AG04450 (cell line): Measurements from ENCODE around the gene PCDHB1. TPM values are rescaled to one million over a fixed set of nuclear protein-coding genes. Genes with fewer than 3 reads are reported as not detected.
"Not testable (repeated sequence)": the region's sequence is repeated elsewhere in the genome, so short reads cannot be mapped to it uniquely, and the experiment has no call there.

Experiments
- CTCF ChIA-PET: fragments of 300-600, 350-600 bp; formaldehyde crosslinking; extraction: SDS; loops from one replicate; lab custom pipeline; 2022; ENCODE audit warnings: antibody characterized with exemption, inconsistent platforms; lab: Charles Lee
- POLR2A ChIA-PET: fragments of 350-600 bp; formaldehyde crosslinking; extraction: SDS; loops from one replicate; lab custom pipeline; 2021; ENCODE audit warnings: antibody characterized with exemption, inconsistent platforms; lab: Yijun Ruan, JAX
- DNase-seq: peaks from one replicate; pipeline ENCODE4 v3.0.0-alpha.2; 2011; ENCODE audit warnings: low read depth, low spot score
- H3K27ac ChIP-seq: one replicate; pipeline ENCODE4 v1.5.1; 2012; ENCODE audit warnings: low read depth, low read length, control low read depth
- H3K27me3 ChIP-seq: one replicate; pipeline ENCODE4 v1.6.0; 2012; ENCODE audit warnings: low read length; ENCODE audit not compliant: control insufficient read depth, insufficient read depth
- H3K4me3 ChIP-seq: 2 replicates; pipeline ENCODE4 v1.5.1; 2011; ENCODE audit warnings: mild to moderate bottlenecking, low read depth, low read length, control low read depth
- H3K9me3 ChIP-seq: 2 replicates; pipeline ENCODE4 v1.5.1; 2012; ENCODE audit warnings: low read length; ENCODE audit not compliant: control insufficient read depth, insufficient read depth
- CTCF ChIP-seq: IDR thresholded peaks from 2 replicates; pipeline ENCODE4 v1.5.1; 2011; ENCODE audit warnings: low read depth, low read length, control low read depth, inconsistent platforms
- polyA plus RNA-seq: library from polyadenylated mRNA; depleted of rRNA; stranded (reverse); fragments of >200 nt; gene quantifications from 2 replicates; pipeline ENCODE4 v1.2.3, GENCODE V29; 2011; rRNA removed

The PCDHB1 gene
- polyA plus RNA-seq, 1 experiment, result not detected

DNA sequence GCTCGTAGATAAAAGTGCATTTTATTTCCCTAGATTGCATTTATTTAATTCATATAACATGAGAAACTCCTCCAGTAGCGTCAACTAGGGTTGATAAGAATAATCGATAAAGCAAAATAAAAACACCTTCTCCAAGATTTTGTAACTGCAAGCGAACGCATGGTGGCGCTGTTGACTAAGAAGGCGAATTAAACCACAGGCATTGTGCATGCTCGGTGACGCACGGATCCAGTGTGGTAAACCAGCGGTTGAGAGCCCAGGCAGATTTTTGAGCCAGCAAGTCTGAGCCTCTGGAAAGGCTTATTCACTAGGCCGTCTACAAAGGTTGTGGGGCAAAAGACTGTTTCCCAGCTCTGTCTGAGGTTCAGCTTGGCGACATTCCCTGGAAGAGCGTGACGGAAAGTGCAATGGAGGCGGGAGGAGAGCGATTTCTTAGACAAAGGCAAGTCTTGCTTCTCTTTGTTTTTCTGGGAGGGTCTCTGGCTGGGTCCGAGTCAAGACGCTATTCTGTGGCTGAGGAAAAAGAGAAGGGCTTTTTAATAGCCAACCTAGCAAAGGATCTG lies 49.1 kb downstream of the PCDHB1 start, which contains the start of gene PCDHB3:
Gene PCDHB3, plus strand, starts transcription at position 231 of the 563 bp plus-strand sequence. Its CDS starts 177 bp downstream, at position 408.
- TF ChIP-seq CTCF, result no peak
- H3K4me3 ChIP-seq, result no peak within 1 kb of the TSS
- no peaks in the 10 kb centered on the region for H3K27me3 ChIP-seq
- DNase-seq, result no peak
- peaks cover 30% of the 10 kb centered on the region for H3K9me3 ChIP-seq
- ChIA-PET CTCF (no interaction called here), POLR2A (no interaction called here)
- no peak within 1 kb of the TSS for H3K27ac ChIP-seq

DNA sequence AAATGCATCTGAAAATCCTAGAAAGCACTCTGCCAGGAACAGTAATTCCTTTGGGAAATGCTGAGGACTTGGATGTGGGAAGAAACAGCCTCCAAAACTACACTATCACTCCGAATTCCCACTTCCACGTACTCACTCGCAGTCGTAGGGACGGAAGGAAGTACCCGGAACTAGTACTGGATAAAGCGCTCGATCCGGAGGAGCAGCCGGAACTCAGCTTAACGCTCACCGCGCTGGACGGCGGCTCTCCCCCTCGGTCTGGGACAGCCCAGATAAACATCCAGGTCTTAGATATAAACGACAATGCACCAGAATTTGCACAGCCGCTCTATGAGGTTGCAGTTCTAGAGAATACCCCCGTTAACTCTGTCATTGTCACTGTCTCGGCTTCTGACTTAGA lies 49.9 kb downstream of the PCDHB1 start:
- H3K27me3 ChIP-seq, result no peaks in the 10 kb centered on the region
- H3K27ac ChIP-seq, result no peak overlapping the region
- peaks cover 28% of the 10 kb centered on the region for H3K9me3 ChIP-seq
- TF ChIP-seq CTCF, result no peak
- POLR2A ChIA-PET, result no interaction called here
- CTCF ChIA-PET, result no interaction called here
- H3K4me3 ChIP-seq, result no peak overlapping the region
- DNase-seq, result no peak

GRCh38 chr5:141102070-141102469 lies 50.9 kb downstream of the PCDHB1 start:
- DNase-seq, H3K27ac ChIP-seq, H3K4me3 ChIP-seq, H3K27me3 ChIP-seq, POLR2A ChIA-PET, CTCF ChIA-PET: not testable (repeated sequence)
- peaks cover 23% of the 10 kb centered on the region for H3K9me3 ChIP-seq

GRCh38 chr5:141102471-141102870 lies 51.3 kb downstream of the PCDHB1 start:
- CTCF ChIA-PET, H3K4me3 ChIP-seq, H3K27ac ChIP-seq, H3K27me3 ChIP-seq, DNase-seq, POLR2A ChIA-PET: not testable (repeated sequence)
- H3K9me3 ChIP-seq, result peaks cover 23% of the 10 kb centered on the region

DNA sequence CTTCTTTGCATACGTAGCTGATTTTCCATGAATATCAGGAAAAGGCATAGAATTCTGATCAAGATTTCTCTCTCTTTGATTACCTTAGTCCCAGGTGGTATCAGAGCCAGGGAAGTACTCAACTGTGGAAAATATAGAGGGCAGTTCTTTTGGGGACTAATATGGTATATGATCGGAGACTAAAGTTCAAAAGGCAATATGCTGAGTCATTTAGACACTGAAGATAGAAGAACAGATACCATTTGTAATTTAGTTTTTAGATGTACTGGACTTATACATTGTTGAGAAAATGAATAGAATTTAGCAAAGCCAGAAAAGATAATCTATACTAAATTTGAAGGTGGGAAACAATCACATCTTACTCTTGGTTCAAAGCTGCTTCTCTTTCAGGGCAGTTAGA lies 54.2 kb downstream of the PCDHB1 start:
- Histone ChIP-seq H3K27ac (no peak overlapping the region), H3K27me3 (no peaks in the 10 kb centered on the region), H3K4me3 (no peak overlapping the region), H3K9me3 (peaks cover 31% of the 10 kb centered on the region)
- TF ChIP-seq CTCF, result no peak
- POLR2A ChIA-PET, result no interaction called here
- CTCF ChIA-PET, result interaction anchor here (0.6 kb wide), 1 partner anchor 225 kb away, joined by 4 read pairs; the partner anchor contains the start of gene PCDHGA1
- no peak for DNase-seq

Other genes starting within 250 kb of the PCDHB1 start
- gene PCDHA4, start 244.3 kb upstream of the PCDHB1 start, polyA plus RNA-seq, result not detected in 2 replicates
- 0.02 TPM in 1 of 2 replicates, not detected in the other for gene PCDHA5, start 229.8 kb upstream of the PCDHB1 start, polyA plus RNA-seq
- gene PCDHA6, start 223.4 kb upstream of the PCDHB1 start, polyA plus RNA-seq, result 0.02 and 0.09 TPM in 2 replicates
- gene PCDHA7, start 217.1 kb upstream of the PCDHB1 start, polyA plus RNA-seq, result 0.09 and 0.14 TPM in 2 replicates
- gene PCDHA8, start 210.2 kb upstream of the PCDHB1 start, polyA plus RNA-seq, result 0.01 TPM in 1 of 2 replicates, not detected in the other
- 0.02 TPM in 1 of 2 replicates, not detected in the other for gene PCDHA9, start 203.0 kb upstream of the PCDHB1 start, polyA plus RNA-seq
- 0.01 and 0.02 TPM in 2 replicates for gene PCDHA10, start 195.5 kb upstream of the PCDHB1 start, polyA plus RNA-seq
- gene PCDHA11, start 182.4 kb upstream of the PCDHB1 start, polyA plus RNA-seq, result not detected in 2 replicates
- not detected in 2 replicates for gene PCDHA12, start 176.1 kb upstream of the PCDHB1 start, polyA plus RNA-seq
- not detected in 2 replicates for gene PCDHA13, start 169.2 kb upstream of the PCDHB1 start, polyA plus RNA-seq
- 0.02 and 0.04 TPM in 2 replicates for gene PCDHAC1, start 125.1 kb upstream of the PCDHB1 start, polyA plus RNA-seq
- not detected in 2 replicates for gene PCDHAC2, start 84.9 kb upstream of the PCDHB1 start, polyA plus RNA-seq
- gene PCDHB2, start 43.2 kb downstream of the PCDHB1 start, polyA plus RNA-seq, result 0.86 and 1.1 TPM in 2 replicates
- 0.12 and 0.15 TPM in 2 replicates for gene PCDHB3, start 49.1 kb downstream of the PCDHB1 start, polyA plus RNA-seq
- gene PCDHB4, start 70.4 kb downstream of the PCDHB1 start, polyA plus RNA-seq, result 0.04 and 0.06 TPM in 2 replicates
- gene PCDHB5, start 83.8 kb downstream of the PCDHB1 start, polyA plus RNA-seq, result 0.68 and 0.72 TPM in 2 replicates
- gene PCDHB6, start 98.7 kb downstream of the PCDHB1 start, polyA plus RNA-seq, result 0.21 TPM in 2 replicates
- gene PCDHB7, start 121.3 kb downstream of the PCDHB1 start, polyA plus RNA-seq, result 0.61 and 0.62 TPM in 2 replicates
- 0.20 and 0.25 TPM in 2 replicates for gene PCDHB8, start 126.4 kb downstream of the PCDHB1 start, polyA plus RNA-seq
- 0.45 and 0.66 TPM in 2 replicates for gene PCDHB16, start 131.0 kb downstream of the PCDHB1 start, polyA plus RNA-seq
- gene PCDHB9, start 135.8 kb downstream of the PCDHB1 start, polyA plus RNA-seq, result 0.22 and 0.45 TPM in 2 replicates
- gene PCDHB10, start 141.0 kb downstream of the PCDHB1 start, polyA plus RNA-seq, result 0.45 and 0.74 TPM in 2 replicates
- gene PCDHB11, start 148.3 kb downstream of the PCDHB1 start, polyA plus RNA-seq, result 0.16 and 0.25 TPM in 2 replicates
- 0.32 and 0.40 TPM in 2 replicates for gene PCDHB12, start 157.3 kb downstream of the PCDHB1 start, polyA plus RNA-seq
- 0.60 and 0.73 TPM in 2 replicates for gene PCDHB13, start 162.5 kb downstream of the PCDHB1 start, polyA plus RNA-seq
- gene PCDHB14, start 172.0 kb downstream of the PCDHB1 start, polyA plus RNA-seq, result 0.98 and 1.1 TPM in 2 replicates
- gene PCDHB15, start 194.0 kb downstream of the PCDHB1 start, polyA plus RNA-seq, result 0.88 and 0.93 TPM in 2 replicates